WTC11 (cell line): Measurements from ENCODE around the gene SLC23A1. TPM values are rescaled to one million over a fixed set of nuclear protein-coding genes. Genes with fewer than 3 reads are reported as not detected.

ENCODE experiments used
- ATAC-seq: fragments of 200-7000 bp; cut with Tn5 transposase; 2 replicates; pipeline ENCODE4 v1.10.0; 2021; ENCODE audit warnings: mild to moderate bottlenecking, moderate library complexity
- CTCF ChIA-PET: fragments of 300-600 bp; sonication (Branson Sonifier 250); formaldehyde crosslinking; loops from one replicate; lab custom pipeline; 2021; ENCODE audit warnings: antibody characterized with exemption; lab: Charles Lee
- POLR2A ChIA-PET: fragments of 350-600 bp; sonication (Branson Sonifier 250); formaldehyde crosslinking; loops from one replicate; lab custom pipeline; 2021; ENCODE audit warnings: antibody characterized with exemption; lab: Charles Lee
- DNase-seq: peaks from one replicate; pipeline ENCODE4 v3.0.0; 2021; ENCODE audit warnings: low spot score
- H3K27ac Mint-ChIP-seq: 2 replicates; pipeline ENCODE4 v1.8.0; 2021; ENCODE audit warnings: mixed read lengths
- H3K27me3 Mint-ChIP-seq: 2 replicates; pipeline ENCODE4 v1.8.0; 2021; ENCODE audit warnings: low read depth, mild to moderate bottlenecking, moderate library complexity, mixed read lengths
- H3K36me3 Mint-ChIP-seq: 2 replicates; pipeline ENCODE4 v1.8.0; 2021; ENCODE audit warnings: mixed read lengths
- H3K4me1 Mint-ChIP-seq: 2 replicates; pipeline ENCODE4 v1.8.0; 2022; ENCODE audit warnings: mixed read lengths
- H3K4me3 Mint-ChIP-seq: 2 replicates; pipeline ENCODE4 v1.8.0; 2021; ENCODE audit warnings: mild to moderate bottlenecking, moderate library complexity, mixed read lengths
- H3K9me3 Mint-ChIP-seq: 2 replicates; pipeline ENCODE4 v1.8.0; 2021; ENCODE audit warnings: mixed read lengths
- CBFB ChIP-seq: sonication (generic); formaldehyde crosslinking; IDR thresholded peaks from 2 replicates; pipeline ENCODE4 v1.8.1; 2022; ENCODE audit warnings: mild to moderate bottlenecking, low read depth, missing genetic modification reagents
- ELF4 ChIP-seq: sonication (generic); formaldehyde crosslinking; IDR thresholded peaks from 2 replicates; pipeline ENCODE4 v1.8.1; 2022; ENCODE audit warnings: low read depth, mild to moderate bottlenecking, moderate library complexity, missing genetic modification reagents
- ETV6 ChIP-seq: sonication (generic); formaldehyde crosslinking; IDR thresholded peaks from 2 replicates; pipeline ENCODE4 v1.8.1; 2022; ENCODE audit warnings: mild to moderate bottlenecking, missing genetic modification reagents
- FOXJ3 ChIP-seq: sonication (generic); formaldehyde crosslinking; IDR thresholded peaks from 2 replicates; pipeline ENCODE4 v1.9.0; 2021; ENCODE audit warnings: missing genetic modification reagents, mild to moderate bottlenecking, borderline replicate concordance
- FOXK1 ChIP-seq: sonication (generic); formaldehyde crosslinking; IDR thresholded peaks from 2 replicates; pipeline ENCODE4 v1.8.0; 2022; ENCODE audit warnings: mild to moderate bottlenecking, moderate library complexity, missing genetic modification reagents
- GRHL2 ChIP-seq: fragments of 250-450 bp; sonication (Bioruptor Pico); IDR thresholded peaks from 2 replicates; pipeline ENCODE4 v1.8.0; 2022; ENCODE audit warnings: mild to moderate bottlenecking, moderate library complexity; ENCODE audit not compliant: insufficient replicate concordance, severe bottlenecking
- IRF2 ChIP-seq: sonication (generic); formaldehyde crosslinking; IDR thresholded peaks from 2 replicates; pipeline ENCODE4 v1.8.0; 2022; ENCODE audit warnings: low read depth, missing genetic modification reagents, borderline replicate concordance
- JAZF1 ChIP-seq: fragments of 250-450 bp; sonication (Bioruptor Pico); IDR thresholded peaks from 2 replicates; pipeline ENCODE4 v1.9.0; 2021; ENCODE audit warnings: moderate library complexity, mild to moderate bottlenecking, inconsistent platforms
- NFYB ChIP-seq: sonication (generic); formaldehyde crosslinking; conservative IDR thresholded peaks from 2 replicates; pipeline ENCODE4 v1.8.0; 2022; ENCODE audit warnings: low read depth, missing genetic modification reagents
- NR3C1 ChIP-seq: sonication (generic); formaldehyde crosslinking; conservative IDR thresholded peaks from 2 replicates; pipeline ENCODE4 v1.8.1; 2023; ENCODE audit warnings: low read depth, mild to moderate bottlenecking, missing genetic modification reagents
- ZNF121 ChIP-seq: sonication (generic); formaldehyde crosslinking; IDR thresholded peaks from 2 replicates; pipeline ENCODE4 v1.8.0; 2023; ENCODE audit warnings: missing genetic modification reagents
- ZNF138 ChIP-seq: sonication (generic); formaldehyde crosslinking; conservative IDR thresholded peaks from 2 replicates; pipeline ENCODE4 v1.8.1; 2022; ENCODE audit warnings: mild to moderate bottlenecking, moderate library complexity, missing genetic modification reagents
- ZNF317 ChIP-seq: sonication (generic); formaldehyde crosslinking; IDR thresholded peaks from 2 replicates; pipeline ENCODE4 v1.8.1; 2023; ENCODE audit warnings: low read depth, mild to moderate bottlenecking, moderate library complexity, missing genetic modification reagents, borderline replicate concordance
- total RNA-seq: library from RNA; stranded (reverse); gene quantifications from 3 replicates; pipeline ENCODE4 v1.2.3, GENCODE V29; 2021
- TF ChIP-seq, protein P1 (sequence below): sonication (generic); formaldehyde crosslinking; conservative IDR thresholded peaks from 2 replicates; pipeline ENCODE4 v1.8.1; 2023; ENCODE audit warnings: mild to moderate bottlenecking, low read depth, missing genetic modification reagents, moderate library complexity
- TF ChIP-seq, protein P2 (sequence below): sonication (generic); formaldehyde crosslinking; IDR thresholded peaks from 2 replicates; pipeline ENCODE4 v1.8.1; 2022; ENCODE audit warnings: missing genetic modification reagents, borderline replicate concordance
- TF ChIP-seq, protein P3 (sequence below): sonication (generic); formaldehyde crosslinking; IDR thresholded peaks from 2 replicates; pipeline ENCODE4 v1.8.1; 2023; ENCODE audit warnings: mild to moderate bottlenecking, missing genetic modification reagents
- TF ChIP-seq, protein P4 (sequence below): sonication (generic); formaldehyde crosslinking; IDR thresholded peaks from 2 replicates; pipeline ENCODE4 v1.8.0; 2023; ENCODE audit warnings: mild to moderate bottlenecking, missing genetic modification reagents
- TF ChIP-seq, protein P5 (sequence below): sonication (generic); formaldehyde crosslinking; IDR thresholded peaks from 2 replicates; pipeline ENCODE4 v1.8.1; 2023; ENCODE audit warnings: mild to moderate bottlenecking, missing genetic modification reagents, moderate library complexity
- TF ChIP-seq, protein P6 (sequence below): sonication (generic); formaldehyde crosslinking; IDR thresholded peaks from 2 replicates; pipeline ENCODE4 v1.8.0; 2022; ENCODE audit warnings: mild to moderate bottlenecking, missing genetic modification reagents

The SLC23A1 gene
- total RNA-seq, 1 experiment from 2014 or later = not detected

DNA sequence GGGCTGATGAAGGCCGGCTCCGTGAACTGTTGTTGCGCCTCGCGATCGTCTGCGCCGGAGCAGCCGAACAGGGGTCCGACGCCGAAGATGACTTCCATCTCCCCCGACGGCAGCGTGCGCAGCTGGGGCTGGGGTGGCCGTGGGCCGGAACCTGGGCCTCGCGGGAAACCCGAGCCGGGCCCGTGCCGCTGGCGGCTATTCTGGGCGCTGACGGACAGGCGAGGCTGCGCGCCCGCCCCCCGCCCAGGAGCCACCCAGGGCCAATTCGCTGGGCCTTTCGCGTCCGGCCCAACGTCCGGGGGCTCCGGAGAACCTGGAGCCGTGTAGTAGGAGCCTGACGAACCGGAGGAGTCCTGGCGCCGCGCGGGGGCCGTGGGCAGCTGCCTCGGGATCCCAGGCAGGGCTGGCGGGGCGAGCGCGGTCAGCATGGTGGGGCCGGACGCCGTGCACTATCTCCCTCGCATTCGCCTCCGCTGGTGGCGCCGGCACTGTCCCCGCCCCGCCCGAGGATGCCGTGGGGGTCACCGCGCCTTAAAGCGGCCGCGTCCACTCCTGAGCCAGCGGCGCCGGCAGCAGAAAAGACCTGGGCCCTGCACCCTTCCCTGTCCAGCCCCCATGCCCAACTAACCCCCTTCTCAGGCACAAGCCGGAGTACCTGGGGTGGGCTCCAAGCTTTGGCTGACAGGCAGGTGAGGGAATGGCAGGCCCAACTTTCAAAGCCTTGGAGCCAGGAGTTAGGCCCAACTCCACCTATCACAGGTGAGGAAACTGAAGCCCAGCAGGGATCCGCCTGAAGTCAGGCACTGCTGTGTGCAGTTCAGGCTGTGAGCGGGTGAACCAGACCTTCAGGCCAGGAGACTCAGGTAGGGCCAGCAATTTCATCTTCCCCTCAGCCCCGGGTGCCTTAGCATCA lies 11.8 kb upstream of the SLC23A1 start, which contains the start of gene PROB1 (continued):
- TF ChIP-seq CBFB (CRISPR knock-in tag) (no peak), ZNF317 (0 out of 2 replicates have a peak, but pooled peaks have one; percentile 16), IRF2 (CRISPR knock-in tag) (no peak), ZNF121 (CRISPR knock-in tag) (no peak), FOXK1 (peak; percentile 24; the same call in 1 of the 2 replicates), NR3C1 (CRISPR knock-in tag) (0 out of 2 replicates have a peak, but pooled peaks have one; percentile 50), JAZF1 (no peak), ETV6 (CRISPR knock-in tag) (0 out of 2 replicates have a peak, but pooled peaks have one; percentile 33), GRHL2 (CRISPR knock-in tag) (no peak), ELF4 (CRISPR knock-in tag) (no peak)
- TF ChIP-seq, protein P1, sequence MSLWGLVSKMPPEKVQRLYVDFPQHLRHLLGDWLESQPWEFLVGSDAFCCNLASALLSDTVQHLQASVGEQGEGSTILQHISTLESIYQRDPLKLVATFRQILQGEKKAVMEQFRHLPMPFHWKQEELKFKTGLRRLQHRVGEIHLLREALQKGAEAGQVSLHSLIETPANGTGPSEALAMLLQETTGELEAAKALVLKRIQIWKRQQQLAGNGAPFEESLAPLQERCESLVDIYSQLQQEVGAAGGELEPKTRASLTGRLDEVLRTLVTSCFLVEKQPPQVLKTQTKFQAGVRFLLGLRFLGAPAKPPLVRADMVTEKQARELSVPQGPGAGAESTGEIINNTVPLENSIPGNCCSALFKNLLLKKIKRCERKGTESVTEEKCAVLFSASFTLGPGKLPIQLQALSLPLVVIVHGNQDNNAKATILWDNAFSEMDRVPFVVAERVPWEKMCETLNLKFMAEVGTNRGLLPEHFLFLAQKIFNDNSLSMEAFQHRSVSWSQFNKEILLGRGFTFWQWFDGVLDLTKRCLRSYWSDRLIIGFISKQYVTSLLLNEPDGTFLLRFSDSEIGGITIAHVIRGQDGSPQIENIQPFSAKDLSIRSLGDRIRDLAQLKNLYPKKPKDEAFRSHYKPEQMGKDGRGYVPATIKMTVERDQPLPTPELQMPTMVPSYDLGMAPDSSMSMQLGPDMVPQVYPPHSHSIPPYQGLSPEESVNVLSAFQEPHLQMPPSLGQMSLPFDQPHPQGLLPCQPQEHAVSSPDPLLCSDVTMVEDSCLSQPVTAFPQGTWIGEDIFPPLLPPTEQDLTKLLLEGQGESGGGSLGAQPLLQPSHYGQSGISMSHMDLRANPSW (CRISPR knock-in tag) = 0 out of 2 replicates have a peak, but pooled peaks have one; percentile 45
- TF ChIP-seq, protein P2, sequence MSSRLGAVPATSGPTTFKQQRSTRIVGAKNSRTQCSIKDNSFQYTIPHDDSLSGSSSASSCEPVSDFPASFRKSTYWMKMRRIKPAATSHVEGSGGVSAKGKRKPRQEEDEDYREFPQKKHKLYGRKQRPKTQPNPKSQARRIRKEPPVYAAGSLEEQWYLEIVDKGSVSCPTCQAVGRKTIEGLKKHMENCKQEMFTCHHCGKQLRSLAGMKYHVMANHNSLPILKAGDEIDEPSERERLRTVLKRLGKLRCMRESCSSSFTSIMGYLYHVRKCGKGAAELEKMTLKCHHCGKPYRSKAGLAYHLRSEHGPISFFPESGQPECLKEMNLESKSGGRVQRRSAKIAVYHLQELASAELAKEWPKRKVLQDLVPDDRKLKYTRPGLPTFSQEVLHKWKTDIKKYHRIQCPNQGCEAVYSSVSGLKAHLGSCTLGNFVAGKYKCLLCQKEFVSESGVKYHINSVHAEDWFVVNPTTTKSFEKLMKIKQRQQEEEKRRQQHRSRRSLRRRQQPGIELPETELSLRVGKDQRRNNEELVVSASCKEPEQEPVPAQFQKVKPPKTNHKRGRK (CRISPR knock-in tag) = no peak
- TF ChIP-seq, protein P3, sequence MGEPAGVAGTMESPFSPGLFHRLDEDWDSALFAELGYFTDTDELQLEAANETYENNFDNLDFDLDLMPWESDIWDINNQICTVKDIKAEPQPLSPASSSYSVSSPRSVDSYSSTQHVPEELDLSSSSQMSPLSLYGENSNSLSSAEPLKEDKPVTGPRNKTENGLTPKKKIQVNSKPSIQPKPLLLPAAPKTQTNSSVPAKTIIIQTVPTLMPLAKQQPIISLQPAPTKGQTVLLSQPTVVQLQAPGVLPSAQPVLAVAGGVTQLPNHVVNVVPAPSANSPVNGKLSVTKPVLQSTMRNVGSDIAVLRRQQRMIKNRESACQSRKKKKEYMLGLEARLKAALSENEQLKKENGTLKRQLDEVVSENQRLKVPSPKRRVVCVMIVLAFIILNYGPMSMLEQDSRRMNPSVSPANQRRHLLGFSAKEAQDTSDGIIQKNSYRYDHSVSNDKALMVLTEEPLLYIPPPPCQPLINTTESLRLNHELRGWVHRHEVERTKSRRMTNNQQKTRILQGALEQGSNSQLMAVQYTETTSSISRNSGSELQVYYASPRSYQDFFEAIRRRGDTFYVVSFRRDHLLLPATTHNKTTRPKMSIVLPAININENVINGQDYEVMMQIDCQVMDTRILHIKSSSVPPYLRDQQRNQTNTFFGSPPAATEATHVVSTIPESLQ (CRISPR knock-in tag) = no peak
- TF ChIP-seq, protein P4, sequence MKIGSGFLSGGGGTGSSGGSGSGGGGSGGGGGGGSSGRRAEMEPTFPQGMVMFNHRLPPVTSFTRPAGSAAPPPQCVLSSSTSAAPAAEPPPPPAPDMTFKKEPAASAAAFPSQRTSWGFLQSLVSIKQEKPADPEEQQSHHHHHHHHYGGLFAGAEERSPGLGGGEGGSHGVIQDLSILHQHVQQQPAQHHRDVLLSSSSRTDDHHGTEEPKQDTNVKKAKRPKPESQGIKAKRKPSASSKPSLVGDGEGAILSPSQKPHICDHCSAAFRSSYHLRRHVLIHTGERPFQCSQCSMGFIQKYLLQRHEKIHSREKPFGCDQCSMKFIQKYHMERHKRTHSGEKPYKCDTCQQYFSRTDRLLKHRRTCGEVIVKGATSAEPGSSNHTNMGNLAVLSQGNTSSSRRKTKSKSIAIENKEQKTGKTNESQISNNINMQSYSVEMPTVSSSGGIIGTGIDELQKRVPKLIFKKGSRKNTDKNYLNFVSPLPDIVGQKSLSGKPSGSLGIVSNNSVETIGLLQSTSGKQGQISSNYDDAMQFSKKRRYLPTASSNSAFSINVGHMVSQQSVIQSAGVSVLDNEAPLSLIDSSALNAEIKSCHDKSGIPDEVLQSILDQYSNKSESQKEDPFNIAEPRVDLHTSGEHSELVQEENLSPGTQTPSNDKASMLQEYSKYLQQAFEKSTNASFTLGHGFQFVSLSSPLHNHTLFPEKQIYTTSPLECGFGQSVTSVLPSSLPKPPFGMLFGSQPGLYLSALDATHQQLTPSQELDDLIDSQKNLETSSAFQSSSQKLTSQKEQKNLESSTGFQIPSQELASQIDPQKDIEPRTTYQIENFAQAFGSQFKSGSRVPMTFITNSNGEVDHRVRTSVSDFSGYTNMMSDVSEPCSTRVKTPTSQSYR = no peak

DNA sequence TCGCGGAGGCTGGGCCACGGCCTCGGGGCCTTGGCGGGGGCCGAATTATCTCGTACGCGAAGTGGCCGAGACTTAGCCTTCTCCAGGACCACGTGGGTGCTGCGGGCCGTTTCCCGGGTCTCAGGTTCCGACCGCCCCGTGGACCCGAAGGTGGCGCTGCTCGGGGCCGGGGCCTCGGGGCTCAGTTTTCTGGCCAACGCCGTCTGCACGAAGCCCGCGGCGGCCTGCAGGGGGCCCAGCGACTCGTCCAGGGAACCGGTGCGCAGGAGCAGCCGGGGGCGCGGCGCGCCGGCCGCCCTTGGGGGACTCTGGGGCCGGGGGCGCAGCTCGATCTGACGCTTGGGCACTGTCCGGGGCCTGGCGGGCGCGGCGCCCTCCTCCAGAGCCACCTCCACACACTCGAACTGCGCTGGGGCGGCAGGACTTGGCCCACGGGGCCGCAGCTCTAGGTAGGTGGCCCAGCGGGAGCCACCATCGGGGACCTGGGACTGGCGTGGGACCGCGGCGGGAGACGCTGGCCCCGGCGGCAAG lies 11.1 kb upstream of the SLC23A1 start:
- peak overlapping the region; percentile 87 for H3K4me3 Mint-ChIP-seq
- no peaks in the 10 kb centered on the region for H3K9me3 Mint-ChIP-seq
- H3K4me1 Mint-ChIP-seq = peaks cover 31% of the 10 kb centered on the region
- CTCF ChIA-PET = interaction anchor here (0.9 to 5.6 kb wide), 3 partner anchors 9 to 52 kb away, joined by 3 to 31 read pairs (median 19); partner anchors contain the start of genes PAIP2 and SPATA24
- no peak overlapping the region for H3K27ac Mint-ChIP-seq
- POLR2A ChIA-PET = interaction anchor here (1.8 kb wide), 1 partner anchor 9 kb away, joined by 4 read pairs; the partner anchor contains the start of gene SPATA24
- ATAC-seq (no peak; the same call in 1 of the 2 replicates), DNase-seq (peak; percentile 57)
- H3K36me3 Mint-ChIP-seq = peaks cover 9% of the 10 kb centered on the region
- peaks cover 39% of the 10 kb centered on the region for H3K27me3 Mint-ChIP-seq
- TF ChIP-seq, protein P5, sequence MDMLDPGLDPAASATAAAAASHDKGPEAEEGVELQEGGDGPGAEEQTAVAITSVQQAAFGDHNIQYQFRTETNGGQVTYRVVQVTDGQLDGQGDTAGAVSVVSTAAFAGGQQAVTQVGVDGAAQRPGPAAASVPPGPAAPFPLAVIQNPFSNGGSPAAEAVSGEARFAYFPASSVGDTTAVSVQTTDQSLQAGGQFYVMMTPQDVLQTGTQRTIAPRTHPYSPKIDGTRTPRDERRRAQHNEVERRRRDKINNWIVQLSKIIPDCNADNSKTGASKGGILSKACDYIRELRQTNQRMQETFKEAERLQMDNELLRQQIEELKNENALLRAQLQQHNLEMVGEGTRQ = peak; percentile 59
- TF ChIP-seq NFYB (CRISPR knock-in tag) (no peak), ZNF138 (no peak), FOXJ3 (CRISPR knock-in tag) (no peak)
- TF ChIP-seq, protein P4 = no peak
- TF ChIP-seq, protein P6, sequence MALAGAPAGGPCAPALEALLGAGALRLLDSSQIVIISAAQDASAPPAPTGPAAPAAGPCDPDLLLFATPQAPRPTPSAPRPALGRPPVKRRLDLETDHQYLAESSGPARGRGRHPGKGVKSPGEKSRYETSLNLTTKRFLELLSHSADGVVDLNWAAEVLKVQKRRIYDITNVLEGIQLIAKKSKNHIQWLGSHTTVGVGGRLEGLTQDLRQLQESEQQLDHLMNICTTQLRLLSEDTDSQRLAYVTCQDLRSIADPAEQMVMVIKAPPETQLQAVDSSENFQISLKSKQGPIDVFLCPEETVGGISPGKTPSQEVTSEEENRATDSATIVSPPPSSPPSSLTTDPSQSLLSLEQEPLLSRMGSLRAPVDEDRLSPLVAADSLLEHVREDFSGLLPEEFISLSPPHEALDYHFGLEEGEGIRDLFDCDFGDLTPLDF (CRISPR knock-in tag) = no peak
